GM23338 (cell line): Measurements from ENCODE around the gene SMIM12. TPM values are rescaled to one million over a fixed set of nuclear protein-coding genes. Genes with fewer than 3 reads are reported as not detected.
A peak's percentile ranks its signal among the peaks of the same experiment; 100 is the strongest.

Source experiments
- ATAC-seq: fragments of 200-7000 bp; cut with Tn5 transposase; 3 replicates; pipeline ENCODE4 v1.9.1; 2020
- DNase-seq: peaks from one replicate; pipeline ENCODE4 v3.0.0-alpha.2; 2015; ENCODE audit warnings: low spot score
- H2AFZ ChIP-seq: fragments of 200-600 bp; sonication (generic); 2 replicates; pipeline ENCODE4 v1.8.0; 2016; ENCODE audit warnings: antibody characterized with exemption, mild to moderate bottlenecking, moderate library complexity
- H3F3A ChIP-seq: fragments of 200-600 bp; sonication (generic); replicated peaks from 2 replicates; pipeline ENCODE4 v1.8.0; 2017; ENCODE audit warnings: antibody characterized with exemption, mixed run types, low read depth
- H3K27ac ChIP-seq: fragments of 200-600 bp; sonication (generic); 2 replicates; pipeline ENCODE4 v1.6.1; 2016; ENCODE audit warnings: low read depth
- H3K27me3 ChIP-seq: fragments of 200-600 bp; sonication (generic); 2 replicates; pipeline ENCODE4 v1.8.0; 2016; ENCODE audit warnings: mild to moderate bottlenecking, mixed run types, moderate library complexity; ENCODE audit not compliant: insufficient read depth
- H3K36me3 ChIP-seq: fragments of 200-600 bp; sonication (generic); 2 replicates; pipeline ENCODE4 v1.8.0; 2016; ENCODE audit warnings: mild to moderate bottlenecking; ENCODE audit not compliant: insufficient read depth
- H3K4me1 ChIP-seq: fragments of 200-600 bp; sonication (generic); 2 replicates; pipeline ENCODE4 v1.8.0; 2016; ENCODE audit warnings: mild to moderate bottlenecking, moderate library complexity; ENCODE audit not compliant: insufficient read depth
- H3K4me2 ChIP-seq: fragments of 200-600 bp; sonication (generic); 2 replicates; pipeline ENCODE4 v1.7.1; 2017; ENCODE audit warnings: mixed run types
- H3K4me3 ChIP-seq: fragments of 200-600 bp; sonication (generic); 2 replicates; pipeline ENCODE4 v1.6.1; 2016; ENCODE audit warnings: mixed run types
- H3K79me2 ChIP-seq: fragments of 200-600 bp; sonication (generic); replicated peaks from 2 replicates; pipeline ENCODE4 v1.8.0; 2017; ENCODE audit warnings: mild to moderate bottlenecking; ENCODE audit not compliant: insufficient read depth
- H3K9me2 ChIP-seq: fragments of 200-600 bp; sonication (generic); 2 replicates; pipeline ENCODE4 v1.8.0; 2017; ENCODE audit not compliant: insufficient read depth
- H4K20me1 ChIP-seq: fragments of 200-600 bp; sonication (generic); replicated peaks from 2 replicates; pipeline ENCODE4 v1.8.0; 2017; ENCODE audit warnings: mild to moderate bottlenecking; ENCODE audit not compliant: insufficient read depth
- H3K27ac Mint-ChIP-seq: 2 replicates; pipeline ENCODE4 v1.8.0; 2020; ENCODE audit warnings: inconsistent platforms, mild to moderate bottlenecking, moderate library complexity, mixed read lengths
- H3K27me3 Mint-ChIP-seq: 3 replicates; pipeline ENCODE4 v1.8.0; 2022; ENCODE audit warnings: low read depth, mild to moderate bottlenecking, moderate library complexity, mixed read lengths, inconsistent platforms; ENCODE audit not compliant: insufficient read depth, poor library complexity
- H3K36me3 Mint-ChIP-seq: 3 replicates; pipeline ENCODE4 v1.8.0; 2021; ENCODE audit warnings: low read depth, mild to moderate bottlenecking, inconsistent platforms, moderate library complexity, mixed read lengths
- H3K4me1 Mint-ChIP-seq: 3 replicates; pipeline ENCODE4 v1.8.0; 2020; ENCODE audit warnings: mild to moderate bottlenecking, inconsistent platforms, mixed read lengths
- H3K4me3 Mint-ChIP-seq: 3 replicates; pipeline ENCODE4 v1.8.0; 2021; ENCODE audit warnings: moderate library complexity, mild to moderate bottlenecking, inconsistent platforms, mixed read lengths
- H3K9me3 Mint-ChIP-seq: 3 replicates; pipeline ENCODE4 v1.8.0; 2020; ENCODE audit warnings: moderate library complexity, mild to moderate bottlenecking, inconsistent platforms, mixed read lengths
- CREB1 ChIP-seq: fragments of 250-450 bp; sonication (Bioruptor Pico); IDR thresholded peaks from 2 replicates; pipeline ENCODE4 v1.5.0; 2020; ENCODE audit warnings: low read depth, mild to moderate bottlenecking, moderate library complexity
- EZH2 ChIP-seq: fragments of 200-600 bp; sonication (generic); IDR thresholded peaks from one replicate; pipeline ENCODE4 v1.8.0; 2017; ENCODE audit warnings: antibody characterized with exemption, mild to moderate bottlenecking, low read depth; ENCODE audit not compliant: unreplicated experiment
- EZH2phosphoT487 ChIP-seq: fragments of 200-600 bp; sonication (generic); IDR thresholded peaks from one replicate; pipeline ENCODE4 v1.8.1; 2018; ENCODE audit warnings: antibody characterized with exemption; ENCODE audit not compliant: unreplicated experiment
- JUNB ChIP-seq: IDR thresholded peaks from one replicate; pipeline ENCODE4 v1.6.1; 2016; ENCODE audit warnings: antibody characterized with exemption; ENCODE audit not compliant: unreplicated experiment
- NANOG ChIP-seq: IDR thresholded peaks from 2 replicates; pipeline ENCODE4 v1.6.1; 2016; ENCODE audit warnings: antibody characterized with exemption, borderline replicate concordance
- POLR2AphosphoS5 ChIP-seq: IDR thresholded peaks from 2 replicates; pipeline ENCODE4 v1.6.1; 2016; ENCODE audit warnings: antibody characterized with exemption, low read depth
- STAT1 ChIP-seq: IDR thresholded peaks from one replicate; pipeline ENCODE4 v1.6.1; 2016; ENCODE audit warnings: antibody characterized with exemption; ENCODE audit not compliant: unreplicated experiment
- ZNF114 ChIP-seq: fragments of 250-450 bp; sonication (Bioruptor Pico); IDR thresholded peaks from 2 replicates; pipeline ENCODE4 v1.5.0; 2020; ENCODE audit warnings: mild to moderate bottlenecking, moderate library complexity
- ZNF331 ChIP-seq: fragments of 250-450 bp; sonication (Bioruptor Pico); IDR thresholded peaks from 2 replicates; pipeline ENCODE4 v1.5.0; 2020; ENCODE audit warnings: low read depth, mild to moderate bottlenecking, moderate library complexity
- polyA plus RNA-seq: library from polyadenylated mRNA; unstranded; fragments of >200 nt; fragmentation: Nextera tagmentation; extraction: Ambion mirVana; gene quantifications from 2 replicates; pipeline ENCODE4 v1.2.1, GENCODE V29; 2016
- total RNA-seq: library from RNA; depleted of rRNA; stranded (reverse); fragments of >200 nt; shearing (Covaris generic); gene quantifications from 2 replicates; pipeline ENCODE4 v1.2.3, GENCODE V29; 2014
- TF ChIP-seq, protein P1 (sequence below): IDR thresholded peaks from 2 replicates; pipeline ENCODE4 v1.6.1; 2016; ENCODE audit warnings: antibody characterized with exemption
- TF ChIP-seq, protein P2 (sequence below): IDR thresholded peaks from one replicate; pipeline ENCODE4 v1.6.1; 2018; ENCODE audit warnings: antibody characterized with exemption; ENCODE audit not compliant: unreplicated experiment
- TF ChIP-seq, protein P3 (sequence below), 2 experiments: fragments of 200-600 bp in 1 of 2; sonication (generic) in 1 of 2; conservative IDR thresholded peaks; 2 replicates each; pipeline versions ENCODE4 v1.5.1 to v1.6.1; 2016 to 2017; ENCODE audit warnings: antibody characterized with exemption in 2 of 2, low read depth in 2 of 2, mild to moderate bottlenecking in 2 of 2, moderate library complexity in 1 of 2
- TF ChIP-seq, protein P4 (sequence below): fragments of 250-450 bp; sonication (Bioruptor Pico); IDR thresholded peaks from 2 replicates; pipeline ENCODE4 v1.5.0; 2020; ENCODE audit warnings: mild to moderate bottlenecking, moderate library complexity

The SMIM12 gene
- total and polyA plus RNA-seq, 2 experiments from 2014 or later: 22.7 to 25.3 TPM

DNA sequence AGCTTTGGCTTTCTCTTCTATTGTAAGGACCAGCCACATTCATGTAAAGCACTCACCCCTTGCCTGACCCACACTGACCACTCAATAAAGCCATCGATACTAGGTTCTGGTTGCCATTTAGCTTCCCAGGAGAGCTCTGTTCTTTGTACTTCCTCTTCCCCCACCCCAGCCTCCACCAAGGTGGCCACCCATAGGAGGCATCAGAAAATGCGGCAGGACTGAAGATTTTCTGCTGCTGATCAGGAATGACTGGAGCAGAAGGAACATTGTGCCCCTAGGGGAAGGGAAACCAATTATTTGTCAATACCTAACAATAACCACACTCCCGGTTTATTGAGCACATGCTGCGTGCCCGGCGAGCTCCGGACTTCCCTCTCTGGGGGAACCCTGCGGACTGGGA is 5.2 kb upstream of the SMIM12 start:
- H3K9me3 Mint-ChIP-seq: no peaks in the 10 kb centered on the region
- Histone ChIP-seq H3K27me3 (peaks cover 11% of the 10 kb centered on the region; the same call in 1 of the 2 replicates), H3K9me2 (no peaks in the 10 kb centered on the region; the same call in 1 of the 2 replicates), H3K79me2 (no peaks in the 10 kb centered on the region), H3F3A (no peaks in the 10 kb centered on the region), H3K4me2 (no peak overlapping the region), H4K20me1 (no peaks in the 10 kb centered on the region), H3K4me3 (no peak overlapping the region), H3K4me1 (no peaks in the 10 kb centered on the region), H2AFZ (no peak overlapping the region), H3K27ac (no peak overlapping the region), H3K36me3 (no peaks in the 10 kb centered on the region)
- H3K4me1 Mint-ChIP-seq: peaks cover 2% of the 10 kb centered on the region; the same call in 1 of the 3 replicates
- ATAC-seq (no peak), DNase-seq (no peak)
- H3K27me3 Mint-ChIP-seq: peaks cover 15% of the 10 kb centered on the region
- H3K36me3 Mint-ChIP-seq: no peaks in the 10 kb centered on the region; the same call in 2 of the 3 replicates
- H3K27ac Mint-ChIP-seq: no peak overlapping the region
- H3K4me3 Mint-ChIP-seq: peak overlapping the region; percentile 54
- TF ChIP-seq JUNB: no peak
- TF ChIP-seq, protein P1, sequence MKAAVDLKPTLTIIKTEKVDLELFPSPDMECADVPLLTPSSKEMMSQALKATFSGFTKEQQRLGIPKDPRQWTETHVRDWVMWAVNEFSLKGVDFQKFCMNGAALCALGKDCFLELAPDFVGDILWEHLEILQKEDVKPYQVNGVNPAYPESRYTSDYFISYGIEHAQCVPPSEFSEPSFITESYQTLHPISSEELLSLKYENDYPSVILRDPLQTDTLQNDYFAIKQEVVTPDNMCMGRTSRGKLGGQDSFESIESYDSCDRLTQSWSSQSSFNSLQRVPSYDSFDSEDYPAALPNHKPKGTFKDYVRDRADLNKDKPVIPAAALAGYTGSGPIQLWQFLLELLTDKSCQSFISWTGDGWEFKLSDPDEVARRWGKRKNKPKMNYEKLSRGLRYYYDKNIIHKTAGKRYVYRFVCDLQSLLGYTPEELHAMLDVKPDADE: no peak
- TF ChIP-seq EZH2: no peak
- TF ChIP-seq, protein P2, sequence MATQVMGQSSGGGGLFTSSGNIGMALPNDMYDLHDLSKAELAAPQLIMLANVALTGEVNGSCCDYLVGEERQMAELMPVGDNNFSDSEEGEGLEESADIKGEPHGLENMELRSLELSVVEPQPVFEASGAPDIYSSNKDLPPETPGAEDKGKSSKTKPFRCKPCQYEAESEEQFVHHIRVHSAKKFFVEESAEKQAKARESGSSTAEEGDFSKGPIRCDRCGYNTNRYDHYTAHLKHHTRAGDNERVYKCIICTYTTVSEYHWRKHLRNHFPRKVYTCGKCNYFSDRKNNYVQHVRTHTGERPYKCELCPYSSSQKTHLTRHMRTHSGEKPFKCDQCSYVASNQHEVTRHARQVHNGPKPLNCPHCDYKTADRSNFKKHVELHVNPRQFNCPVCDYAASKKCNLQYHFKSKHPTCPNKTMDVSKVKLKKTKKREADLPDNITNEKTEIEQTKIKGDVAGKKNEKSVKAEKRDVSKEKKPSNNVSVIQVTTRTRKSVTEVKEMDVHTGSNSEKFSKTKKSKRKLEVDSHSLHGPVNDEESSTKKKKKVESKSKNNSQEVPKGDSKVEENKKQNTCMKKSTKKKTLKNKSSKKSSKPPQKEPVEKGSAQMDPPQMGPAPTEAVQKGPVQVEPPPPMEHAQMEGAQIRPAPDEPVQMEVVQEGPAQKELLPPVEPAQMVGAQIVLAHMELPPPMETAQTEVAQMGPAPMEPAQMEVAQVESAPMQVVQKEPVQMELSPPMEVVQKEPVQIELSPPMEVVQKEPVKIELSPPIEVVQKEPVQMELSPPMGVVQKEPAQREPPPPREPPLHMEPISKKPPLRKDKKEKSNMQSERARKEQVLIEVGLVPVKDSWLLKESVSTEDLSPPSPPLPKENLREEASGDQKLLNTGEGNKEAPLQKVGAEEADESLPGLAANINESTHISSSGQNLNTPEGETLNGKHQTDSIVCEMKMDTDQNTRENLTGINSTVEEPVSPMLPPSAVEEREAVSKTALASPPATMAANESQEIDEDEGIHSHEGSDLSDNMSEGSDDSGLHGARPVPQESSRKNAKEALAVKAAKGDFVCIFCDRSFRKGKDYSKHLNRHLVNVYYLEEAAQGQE: no peak
- no peak for TF ChIP-seq ZNF331 (CRISPR knock-in tag)
- no peak for TF ChIP-seq EZH2phosphoT487
- TF ChIP-seq CREB1 (CRISPR knock-in tag): no peak
- no peak for TF ChIP-seq POLR2AphosphoS5
- no peak for TF ChIP-seq STAT1
- no peak for TF ChIP-seq ZNF114
- TF ChIP-seq, protein P3, sequence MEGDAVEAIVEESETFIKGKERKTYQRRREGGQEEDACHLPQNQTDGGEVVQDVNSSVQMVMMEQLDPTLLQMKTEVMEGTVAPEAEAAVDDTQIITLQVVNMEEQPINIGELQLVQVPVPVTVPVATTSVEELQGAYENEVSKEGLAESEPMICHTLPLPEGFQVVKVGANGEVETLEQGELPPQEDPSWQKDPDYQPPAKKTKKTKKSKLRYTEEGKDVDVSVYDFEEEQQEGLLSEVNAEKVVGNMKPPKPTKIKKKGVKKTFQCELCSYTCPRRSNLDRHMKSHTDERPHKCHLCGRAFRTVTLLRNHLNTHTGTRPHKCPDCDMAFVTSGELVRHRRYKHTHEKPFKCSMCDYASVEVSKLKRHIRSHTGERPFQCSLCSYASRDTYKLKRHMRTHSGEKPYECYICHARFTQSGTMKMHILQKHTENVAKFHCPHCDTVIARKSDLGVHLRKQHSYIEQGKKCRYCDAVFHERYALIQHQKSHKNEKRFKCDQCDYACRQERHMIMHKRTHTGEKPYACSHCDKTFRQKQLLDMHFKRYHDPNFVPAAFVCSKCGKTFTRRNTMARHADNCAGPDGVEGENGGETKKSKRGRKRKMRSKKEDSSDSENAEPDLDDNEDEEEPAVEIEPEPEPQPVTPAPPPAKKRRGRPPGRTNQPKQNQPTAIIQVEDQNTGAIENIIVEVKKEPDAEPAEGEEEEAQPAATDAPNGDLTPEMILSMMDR (conservative IDR thresholded peaks at IDR 0.05; ENCODE audit: low read depth in 2 of 2): no peak
- no peak for TF ChIP-seq NANOG
- TF ChIP-seq, protein P4, sequence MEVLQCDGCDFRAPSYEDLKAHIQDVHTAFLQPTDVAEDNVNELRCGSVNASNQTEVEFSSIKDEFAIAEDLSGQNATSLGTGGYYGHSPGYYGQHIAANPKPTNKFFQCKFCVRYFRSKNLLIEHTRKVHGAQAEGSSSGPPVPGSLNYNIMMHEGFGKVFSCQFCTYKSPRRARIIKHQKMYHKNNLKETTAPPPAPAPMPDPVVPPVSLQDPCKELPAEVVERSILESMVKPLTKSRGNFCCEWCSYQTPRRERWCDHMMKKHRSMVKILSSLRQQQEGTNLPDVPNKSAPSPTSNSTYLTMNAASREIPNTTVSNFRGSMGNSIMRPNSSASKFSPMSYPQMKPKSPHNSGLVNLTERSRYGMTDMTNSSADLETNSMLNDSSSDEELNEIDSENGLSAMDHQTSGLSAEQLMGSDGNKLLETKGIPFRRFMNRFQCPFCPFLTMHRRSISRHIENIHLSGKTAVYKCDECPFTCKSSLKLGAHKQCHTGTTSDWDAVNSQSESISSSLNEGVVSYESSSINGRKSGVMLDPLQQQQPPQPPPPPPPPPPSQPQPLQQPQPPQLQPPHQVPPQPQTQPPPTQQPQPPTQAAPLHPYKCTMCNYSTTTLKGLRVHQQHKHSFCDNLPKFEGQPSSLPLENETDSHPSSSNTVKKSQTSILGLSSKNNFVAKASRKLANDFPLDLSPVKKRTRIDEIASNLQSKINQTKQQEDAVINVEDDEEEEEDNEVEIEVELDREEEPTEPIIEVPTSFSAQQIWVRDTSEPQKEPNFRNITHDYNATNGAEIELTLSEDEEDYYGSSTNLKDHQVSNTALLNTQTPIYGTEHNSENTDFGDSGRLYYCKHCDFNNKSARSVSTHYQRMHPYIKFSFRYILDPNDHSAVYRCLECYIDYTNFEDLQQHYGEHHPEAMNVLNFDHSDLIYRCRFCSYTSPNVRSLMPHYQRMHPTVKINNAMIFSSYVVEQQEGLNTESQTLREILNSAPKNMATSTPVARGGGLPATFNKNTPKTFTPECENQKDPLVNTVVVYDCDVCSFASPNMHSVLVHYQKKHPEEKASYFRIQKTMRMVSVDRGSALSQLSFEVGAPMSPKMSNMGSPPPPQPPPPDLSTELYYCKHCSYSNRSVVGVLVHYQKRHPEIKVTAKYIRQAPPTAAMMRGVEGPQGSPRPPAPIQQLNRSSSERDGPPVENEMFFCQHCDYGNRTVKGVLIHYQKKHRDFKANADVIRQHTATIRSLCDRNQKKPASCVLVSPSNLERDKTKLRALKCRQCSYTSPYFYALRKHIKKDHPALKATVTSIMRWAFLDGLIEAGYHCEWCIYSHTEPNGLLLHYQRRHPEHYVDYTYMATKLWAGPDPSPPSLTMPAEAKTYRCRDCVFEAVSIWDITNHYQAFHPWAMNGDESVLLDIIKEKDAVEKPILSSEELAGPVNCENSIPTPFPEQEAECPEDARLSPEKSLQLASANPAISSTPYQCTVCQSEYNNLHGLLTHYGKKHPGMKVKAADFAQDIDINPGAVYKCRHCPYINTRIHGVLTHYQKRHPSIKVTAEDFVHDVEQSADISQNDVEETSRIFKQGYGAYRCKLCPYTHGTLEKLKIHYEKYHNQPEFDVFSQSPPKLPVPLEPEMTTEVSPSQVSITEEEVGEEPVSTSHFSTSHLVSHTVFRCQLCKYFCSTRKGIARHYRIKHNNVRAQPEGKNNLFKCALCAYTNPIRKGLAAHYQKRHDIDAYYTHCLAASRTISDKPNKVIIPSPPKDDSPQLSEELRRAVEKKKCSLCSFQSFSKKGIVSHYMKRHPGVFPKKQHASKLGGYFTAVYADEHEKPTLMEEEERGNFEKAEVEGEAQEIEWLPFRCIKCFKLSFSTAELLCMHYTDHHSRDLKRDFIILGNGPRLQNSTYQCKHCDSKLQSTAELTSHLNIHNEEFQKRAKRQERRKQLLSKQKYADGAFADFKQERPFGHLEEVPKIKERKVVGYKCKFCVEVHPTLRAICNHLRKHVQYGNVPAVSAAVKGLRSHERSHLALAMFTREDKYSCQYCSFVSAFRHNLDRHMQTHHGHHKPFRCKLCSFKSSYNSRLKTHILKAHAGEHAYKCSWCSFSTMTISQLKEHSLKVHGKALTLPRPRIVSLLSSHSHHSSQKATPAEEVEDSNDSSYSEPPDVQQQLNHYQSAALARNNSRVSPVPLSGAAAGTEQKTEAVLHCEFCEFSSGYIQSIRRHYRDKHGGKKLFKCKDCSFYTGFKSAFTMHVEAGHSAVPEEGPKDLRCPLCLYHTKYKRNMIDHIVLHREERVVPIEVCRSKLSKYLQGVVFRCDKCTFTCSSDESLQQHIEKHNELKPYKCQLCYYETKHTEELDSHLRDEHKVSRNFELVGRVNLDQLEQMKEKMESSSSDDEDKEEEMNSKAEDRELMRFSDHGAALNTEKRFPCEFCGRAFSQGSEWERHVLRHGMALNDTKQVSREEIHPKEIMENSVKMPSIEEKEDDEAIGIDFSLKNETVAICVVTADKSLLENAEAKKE: no peak
